ENCODE data around the gene CALY. TPM values are rescaled to one million over a fixed set of nuclear protein-coding genes. Genes with fewer than 3 reads are reported as not detected.

CALY gene
- total RNA-seq, 1 experiment from 2014 or later: 0.47 TPM

DNA sequence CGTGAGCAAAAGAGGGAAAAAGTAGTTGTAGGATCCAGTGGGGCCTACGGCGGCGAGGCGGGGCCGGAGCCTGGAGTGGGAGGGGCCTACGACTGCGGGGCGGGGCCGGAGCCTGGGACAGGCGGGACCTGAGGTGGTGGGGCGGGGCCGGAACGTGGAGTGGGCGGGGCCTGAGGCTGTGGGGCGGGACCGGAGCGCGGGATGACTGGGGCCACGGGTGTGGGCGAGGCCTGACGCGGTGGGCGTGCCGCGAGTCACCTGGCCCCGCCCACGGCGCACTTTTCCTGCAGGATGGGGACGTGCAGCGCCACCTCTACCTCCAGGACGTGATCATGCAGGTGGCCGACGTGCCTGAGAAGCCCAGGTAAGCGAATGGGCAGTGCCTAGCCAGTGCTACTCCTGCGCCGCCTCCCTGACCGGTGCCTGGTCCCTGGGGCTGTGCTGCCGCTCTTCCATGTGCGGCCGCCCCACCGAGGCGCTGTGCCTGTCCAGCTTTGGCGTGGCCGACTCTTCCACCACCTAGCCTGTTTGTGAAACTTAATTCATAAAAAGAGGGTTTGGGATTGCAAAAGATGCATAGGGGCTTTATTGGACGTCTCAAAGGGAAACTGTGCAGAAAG, 27.5 kb downstream of the CALY start:
- H3K27ac ChIP-seq (ENCODE audit: low read depth, low read length): peak overlapping the region; percentile 86
- no peaks in the 10 kb centered on the region for H3K27me3 ChIP-seq (ENCODE audit: insufficient read depth, low read length)
- POLR2A ChIA-PET: no interaction called here
- intact Hi-C loops (cut with micrococcal nuclease): no loop called here
- RAD21 ChIA-PET (ENCODE audit: low non-redundant PET in 1 of 2, low total read pairs in 2 of 2, uncharacterized antibody in 2 of 2, unreplicated experiment in 2 of 2): no interaction called here
- H4K20me1 ChIP-seq (ENCODE audit: insufficient read depth): no peaks in the 10 kb centered on the region
- peaks cover 32% of the 10 kb centered on the region for H3K79me2 ChIP-seq (ENCODE audit: insufficient read depth, low read length)
- H3K9me3 ChIP-seq (ENCODE audit: control insufficient read depth in 1 of 2, insufficient read depth in 1 of 2, low read depth in 1 of 2, low read length in 2 of 2): no peaks in the 10 kb centered on the region
- CTCF ChIA-PET: no interaction called here
- H3K4me1 ChIP-seq (ENCODE audit: control insufficient read depth in 1 of 2, insufficient read depth in 2 of 2, low read length in 2 of 2): peaks cover 2 to 15% of the 10 kb centered on the region in 2 experiments; a peak in 2 of 4 replicates
- H3K9me2 ChIP-seq (ENCODE audit: insufficient read depth): no peaks in the 10 kb centered on the region
- H2AFZ ChIP-seq (ENCODE audit: low read depth, low read length, poor library complexity, severe bottlenecking): no peak overlapping the region
- ATAC-seq (peak; percentile 83), DNase-seq (ENCODE audit: low read depth, low spot score) (peak; percentile 69)
- H3K36me3 ChIP-seq (ENCODE audit: control insufficient read depth in 1 of 2, insufficient read depth in 2 of 2, low read length in 2 of 2): peaks cover 0 to 3% of the 10 kb centered on the region in 2 experiments; a peak in 1 of 4 replicates
- peak overlapping the region; percentile 82 for H3K4me2 ChIP-seq (ENCODE audit: low read length)
- H3K9ac ChIP-seq (ENCODE audit: low read length): peak overlapping the region; percentile 88
- H3K4me3 ChIP-seq (replicated peaks in 1 of 2; ENCODE audit: low read depth in 1 of 2, low read length in 2 of 2): peak overlapping the region; percentile 53 to 89
- BruUV-seq (replicated peaks): no TSS peak
- TF ChIP-seq, protein P1, sequence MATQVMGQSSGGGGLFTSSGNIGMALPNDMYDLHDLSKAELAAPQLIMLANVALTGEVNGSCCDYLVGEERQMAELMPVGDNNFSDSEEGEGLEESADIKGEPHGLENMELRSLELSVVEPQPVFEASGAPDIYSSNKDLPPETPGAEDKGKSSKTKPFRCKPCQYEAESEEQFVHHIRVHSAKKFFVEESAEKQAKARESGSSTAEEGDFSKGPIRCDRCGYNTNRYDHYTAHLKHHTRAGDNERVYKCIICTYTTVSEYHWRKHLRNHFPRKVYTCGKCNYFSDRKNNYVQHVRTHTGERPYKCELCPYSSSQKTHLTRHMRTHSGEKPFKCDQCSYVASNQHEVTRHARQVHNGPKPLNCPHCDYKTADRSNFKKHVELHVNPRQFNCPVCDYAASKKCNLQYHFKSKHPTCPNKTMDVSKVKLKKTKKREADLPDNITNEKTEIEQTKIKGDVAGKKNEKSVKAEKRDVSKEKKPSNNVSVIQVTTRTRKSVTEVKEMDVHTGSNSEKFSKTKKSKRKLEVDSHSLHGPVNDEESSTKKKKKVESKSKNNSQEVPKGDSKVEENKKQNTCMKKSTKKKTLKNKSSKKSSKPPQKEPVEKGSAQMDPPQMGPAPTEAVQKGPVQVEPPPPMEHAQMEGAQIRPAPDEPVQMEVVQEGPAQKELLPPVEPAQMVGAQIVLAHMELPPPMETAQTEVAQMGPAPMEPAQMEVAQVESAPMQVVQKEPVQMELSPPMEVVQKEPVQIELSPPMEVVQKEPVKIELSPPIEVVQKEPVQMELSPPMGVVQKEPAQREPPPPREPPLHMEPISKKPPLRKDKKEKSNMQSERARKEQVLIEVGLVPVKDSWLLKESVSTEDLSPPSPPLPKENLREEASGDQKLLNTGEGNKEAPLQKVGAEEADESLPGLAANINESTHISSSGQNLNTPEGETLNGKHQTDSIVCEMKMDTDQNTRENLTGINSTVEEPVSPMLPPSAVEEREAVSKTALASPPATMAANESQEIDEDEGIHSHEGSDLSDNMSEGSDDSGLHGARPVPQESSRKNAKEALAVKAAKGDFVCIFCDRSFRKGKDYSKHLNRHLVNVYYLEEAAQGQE (IDR thresholded peaks at IDR 0.05; ENCODE audit: low read depth): no peak
- no peak for TF ChIP-seq SRF (IDR thresholded peaks at IDR 0.05; ENCODE audit: low read depth)
- no peak for TF ChIP-seq ZFX (IDR thresholded peaks at IDR 0.05)
- TF ChIP-seq, protein P2, sequence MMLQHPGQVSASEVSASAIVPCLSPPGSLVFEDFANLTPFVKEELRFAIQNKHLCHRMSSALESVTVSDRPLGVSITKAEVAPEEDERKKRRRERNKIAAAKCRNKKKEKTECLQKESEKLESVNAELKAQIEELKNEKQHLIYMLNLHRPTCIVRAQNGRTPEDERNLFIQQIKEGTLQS (IDR thresholded peaks at IDR 0.05): no peak
- no peak for TF ChIP-seq RAD21 (IDR thresholded peaks at IDR 0.05; ENCODE audit: low read depth)
- TF ChIP-seq EZH2 (IDR thresholded peaks at IDR 0.05): no peak
- TF ChIP-seq ZNF274 (IDR thresholded peaks at IDR 0.05; ENCODE audit: low read depth, low read length): no peak
- TF ChIP-seq, protein P3, sequence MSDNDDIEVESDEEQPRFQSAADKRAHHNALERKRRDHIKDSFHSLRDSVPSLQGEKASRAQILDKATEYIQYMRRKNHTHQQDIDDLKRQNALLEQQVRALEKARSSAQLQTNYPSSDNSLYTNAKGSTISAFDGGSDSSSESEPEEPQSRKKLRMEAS (IDR thresholded peaks at IDR 0.05): peak; percentile 50; the same call in 1 of the 2 replicates
- TF ChIP-seq EZH2phosphoT487 (IDR thresholded peaks at IDR 0.05; ENCODE audit: borderline replicate concordance): no peak
- no peak for TF ChIP-seq TCF7L2 (IDR thresholded peaks at IDR 0.05; ENCODE audit: borderline replicate concordance, extremely low read depth, insufficient read depth, insufficient read length)
- no peak for TF ChIP-seq SIN3A (IDR thresholded peaks at IDR 0.05; ENCODE audit: low read depth)
- 0 out of 2 replicates have a peak, but pooled peaks have one; percentile 6 for TF ChIP-seq SP1 (IDR thresholded peaks at IDR 0.05; ENCODE audit: low read depth)
- TF ChIP-seq FOSL1 (IDR thresholded peaks at IDR 0.05; ENCODE audit: low read depth): no peak
- TF ChIP-seq, protein P4, sequence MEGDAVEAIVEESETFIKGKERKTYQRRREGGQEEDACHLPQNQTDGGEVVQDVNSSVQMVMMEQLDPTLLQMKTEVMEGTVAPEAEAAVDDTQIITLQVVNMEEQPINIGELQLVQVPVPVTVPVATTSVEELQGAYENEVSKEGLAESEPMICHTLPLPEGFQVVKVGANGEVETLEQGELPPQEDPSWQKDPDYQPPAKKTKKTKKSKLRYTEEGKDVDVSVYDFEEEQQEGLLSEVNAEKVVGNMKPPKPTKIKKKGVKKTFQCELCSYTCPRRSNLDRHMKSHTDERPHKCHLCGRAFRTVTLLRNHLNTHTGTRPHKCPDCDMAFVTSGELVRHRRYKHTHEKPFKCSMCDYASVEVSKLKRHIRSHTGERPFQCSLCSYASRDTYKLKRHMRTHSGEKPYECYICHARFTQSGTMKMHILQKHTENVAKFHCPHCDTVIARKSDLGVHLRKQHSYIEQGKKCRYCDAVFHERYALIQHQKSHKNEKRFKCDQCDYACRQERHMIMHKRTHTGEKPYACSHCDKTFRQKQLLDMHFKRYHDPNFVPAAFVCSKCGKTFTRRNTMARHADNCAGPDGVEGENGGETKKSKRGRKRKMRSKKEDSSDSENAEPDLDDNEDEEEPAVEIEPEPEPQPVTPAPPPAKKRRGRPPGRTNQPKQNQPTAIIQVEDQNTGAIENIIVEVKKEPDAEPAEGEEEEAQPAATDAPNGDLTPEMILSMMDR (IDR thresholded peaks at IDR 0.05 in 2 of 3, conservative IDR thresholded peaks at IDR 0.05 in 1 of 3; ENCODE audit: borderline replicate concordance in 1 of 3, insufficient read depth in 1 of 3, low read depth in 2 of 3, low read length in 2 of 3): no peak
- no peak; the same call in 1 of the 2 replicates for TF ChIP-seq POLR2AphosphoS5 (IDR thresholded peaks at IDR 0.05; ENCODE audit: low read depth, low read length)
- TF ChIP-seq CEBPB (IDR thresholded peaks at IDR 0.05; ENCODE audit: low read depth): no peak
- peak; percentile 29; the same call in 1 of the 2 replicates for TF ChIP-seq EGR1 (IDR thresholded peaks at IDR 0.05; ENCODE audit: low read depth)
- no peak for TF ChIP-seq JUND (IDR thresholded peaks at IDR 0.05)
- no peak for TF ChIP-seq ELF1 (IDR thresholded peaks at IDR 0.05; ENCODE audit: borderline replicate concordance, low read depth)
- no peak for TF ChIP-seq YY1 (IDR thresholded peaks at IDR 0.05; ENCODE audit: extremely low read depth, insufficient replicate concordance, low read depth, low read length)
- no peak for TF ChIP-seq POLR2A (IDR thresholded peaks at IDR 0.05; ENCODE audit: borderline replicate concordance, extremely low read depth, insufficient read depth, insufficient read length)
- TF ChIP-seq CBX3 (IDR thresholded peaks at IDR 0.05; ENCODE audit: low read depth): no peak

All from HCT116 (cell line).